AG08395 (cell line): ENCODE measurements around the gene GIGYF2.

Experiments
- DNase-seq: peaks from one replicate; pipeline ENCODE4 v3.0.0; 2012; ENCODE audit warnings: mixed read lengths, low spot score

Gene GIGYF2

DNA sequence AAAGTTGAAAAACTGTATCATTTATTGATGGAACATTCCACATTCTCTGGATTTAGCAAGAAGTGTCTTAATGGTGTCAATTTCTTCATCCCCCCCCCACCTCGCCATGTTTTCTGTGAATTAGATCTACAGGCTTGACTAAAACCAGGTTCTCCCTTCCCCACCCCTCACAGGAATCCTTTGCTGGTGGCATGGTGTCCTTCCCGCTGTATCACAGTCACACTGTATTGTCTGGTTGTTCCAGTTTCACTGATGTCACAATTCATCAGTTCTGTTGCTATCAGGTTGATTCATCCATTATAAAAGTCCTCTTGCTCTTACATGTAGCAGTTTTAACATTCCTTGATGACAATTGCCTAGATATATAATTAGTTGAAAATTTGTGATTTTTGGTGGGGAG is 166.9 kb downstream of the GIGYF2 start:
- DNase-seq = no peak

DNA sequence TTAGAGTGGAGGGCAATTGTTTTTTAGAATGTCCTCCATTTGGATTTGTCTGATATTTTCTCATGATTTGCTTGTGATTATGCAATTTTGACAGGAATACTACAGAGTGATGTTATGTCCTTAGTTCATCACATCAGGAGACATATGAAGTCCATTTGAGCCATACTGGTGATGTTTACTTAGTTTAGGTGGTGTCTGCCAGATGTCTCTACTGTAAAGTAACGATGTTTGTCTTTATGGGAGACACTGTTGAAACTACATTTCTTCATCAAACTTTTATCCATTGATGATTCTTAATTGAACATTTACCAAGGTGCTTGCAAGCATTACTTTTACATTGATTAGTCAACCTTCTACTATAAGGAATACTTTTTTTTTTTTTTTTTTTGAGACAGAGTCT is 168.0 kb downstream of the GIGYF2 start:
- no peak for DNase-seq

GRCh38 chr2:232866104-232866503 is 169.0 kb downstream of the GIGYF2 start:
- no peak for DNase-seq

GRCh38 chr2:232869138-232870017 is 172.2 kb downstream of the GIGYF2 start:
- DNase-seq = no peak

DNA sequence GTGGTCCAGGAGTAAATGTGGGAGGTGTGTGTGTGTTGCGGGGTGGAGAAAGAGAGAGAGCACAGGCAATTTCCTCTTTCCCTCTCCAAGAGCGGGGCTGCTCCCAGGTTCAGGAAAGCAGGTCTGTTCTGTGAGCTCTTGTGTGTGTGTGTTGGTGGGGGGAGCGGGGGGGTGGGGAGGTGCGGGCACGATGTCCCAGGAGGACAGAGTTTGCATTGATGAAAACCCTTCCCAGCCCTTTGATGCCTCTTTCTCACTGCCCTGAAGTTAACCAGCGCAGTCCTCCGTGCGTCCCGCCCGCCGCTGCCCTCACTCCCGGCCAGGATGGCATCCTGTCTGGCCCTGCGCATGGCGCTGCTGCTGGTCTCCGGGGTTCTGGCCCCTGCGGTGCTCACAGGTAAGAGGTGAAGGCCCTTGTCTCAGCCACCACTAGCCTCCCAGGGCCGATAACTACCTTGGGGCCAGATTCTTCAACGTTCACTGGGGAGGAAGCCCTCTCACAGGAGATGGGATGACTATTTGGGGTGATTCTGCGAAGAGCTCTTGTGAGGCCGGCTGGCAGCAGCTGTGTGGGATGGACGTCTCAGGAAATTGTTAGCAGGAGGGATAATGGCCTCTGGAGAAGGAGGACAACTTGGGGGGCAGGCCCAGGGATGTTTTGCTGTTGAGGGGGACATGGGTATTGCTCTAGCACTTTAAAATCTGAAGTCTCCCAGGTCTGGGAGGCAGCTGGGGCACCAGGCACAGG is 173.1 kb downstream of the GIGYF2 start, which contains the start of gene SNORC:
TSS of gene SNORC (plus strand) at position 247 of the 748 bp plus-strand sequence. CDS start at position 325, 78 bp downstream.
- DNase-seq = no peak

GRCh38 chr2:232870766-232871371 is 173.7 kb downstream of the GIGYF2 start:
- no peak for DNase-seq

GRCh38 chr2:232871418-232871834 is 174.3 kb downstream of the GIGYF2 start:
- DNase-seq = no peak

DNA sequence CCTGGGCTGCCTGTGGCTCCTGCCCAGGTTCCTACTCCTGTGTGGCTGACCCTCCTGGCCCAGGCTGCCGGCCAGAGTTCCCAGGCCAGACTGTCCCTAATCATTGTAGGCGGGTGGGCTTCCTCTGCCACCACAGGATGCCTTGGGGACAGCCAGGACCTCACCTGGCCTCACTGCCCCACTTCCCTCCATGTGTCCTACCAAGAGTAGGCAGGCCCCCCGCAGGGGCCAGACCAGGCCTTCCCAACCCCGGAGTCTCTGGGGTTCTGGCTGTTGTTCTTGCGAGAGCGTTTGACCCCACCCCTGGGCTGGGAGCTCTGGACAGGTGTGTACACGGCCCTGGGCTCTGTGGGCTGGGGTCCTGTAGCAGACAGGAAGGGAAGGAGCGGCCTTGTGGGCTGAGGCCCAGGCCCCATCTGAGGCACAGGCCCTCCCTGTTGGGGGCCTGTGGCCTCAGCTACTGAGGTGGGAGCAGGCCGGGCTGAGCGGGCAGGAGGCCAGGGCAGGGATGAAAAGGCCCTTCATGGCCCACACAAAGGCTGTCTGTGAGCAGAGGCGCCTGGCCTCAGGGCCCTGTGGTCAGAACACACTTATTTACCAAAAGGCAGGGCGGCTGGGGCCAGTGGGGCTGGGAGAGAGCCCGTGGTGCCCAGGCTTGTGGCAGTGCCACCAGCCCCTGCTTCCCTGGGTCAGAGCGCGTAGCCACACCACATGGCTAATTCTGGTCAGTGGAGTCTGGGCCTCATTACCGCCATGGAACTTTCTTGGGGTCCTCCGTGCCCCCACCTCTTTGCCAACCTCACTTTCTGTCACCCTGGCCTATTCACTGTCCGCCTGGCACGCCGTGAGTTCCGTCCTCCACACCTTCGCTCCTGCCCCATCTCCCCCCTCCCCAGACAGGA is 175.0 kb downstream of the GIGYF2 start:
- no peak for DNase-seq

DNA sequence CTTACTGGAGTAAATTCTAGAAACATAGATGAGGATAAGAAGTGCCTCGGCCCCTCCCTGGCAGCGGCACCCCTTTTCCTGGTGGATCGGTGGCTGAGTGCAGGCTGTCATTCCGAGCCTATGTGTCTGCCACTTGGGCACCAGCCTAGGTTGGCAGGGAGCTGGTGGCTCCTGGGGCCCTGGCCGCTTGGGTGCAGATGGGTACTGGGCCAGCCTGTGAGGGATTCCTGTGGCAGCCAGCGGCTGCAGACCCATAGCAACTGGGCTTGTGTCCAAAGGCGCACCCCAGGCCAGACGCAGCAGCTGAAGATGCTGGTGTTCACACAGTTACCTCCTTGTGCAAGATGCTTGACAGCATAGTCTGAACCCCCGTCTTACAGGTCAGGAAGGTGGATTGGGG is 175.7 kb downstream of the GIGYF2 start:
- DNase-seq = no peak

DNA sequence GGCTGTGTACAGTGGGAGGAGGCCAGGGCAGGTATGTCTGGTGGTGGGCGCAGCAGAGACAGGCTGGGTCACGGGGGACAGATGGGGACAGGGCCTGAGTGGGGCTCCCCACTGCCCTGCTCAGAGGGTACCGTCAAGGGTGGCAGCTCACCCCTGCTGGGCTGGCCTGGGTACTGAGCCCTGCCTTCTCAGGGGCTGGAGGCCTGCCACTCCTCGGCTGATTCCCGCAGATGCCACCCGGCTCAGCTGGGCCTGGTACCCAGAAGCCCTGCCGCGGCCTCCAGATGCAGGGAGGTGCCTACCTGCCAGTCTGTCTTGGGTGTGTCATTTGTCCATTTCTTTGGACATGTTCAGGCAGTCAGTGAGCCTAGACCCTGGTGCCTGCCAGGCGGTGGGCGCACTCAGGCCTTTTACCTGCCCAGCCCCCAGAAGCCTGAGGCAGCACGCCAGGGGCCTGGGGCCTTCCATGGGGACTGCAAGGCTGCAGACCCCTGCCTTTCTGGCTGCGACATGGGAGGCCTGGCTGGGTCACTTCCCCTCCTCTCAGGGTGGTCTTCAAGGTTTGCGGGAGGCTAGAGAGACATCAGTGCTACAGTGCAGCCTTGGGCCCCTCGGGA is 176.3 kb downstream of the GIGYF2 start:
- no peak for DNase-seq

GRCh38 chr2:232873909-232874641 is 176.9 kb downstream of the GIGYF2 start:
- DNase-seq = no peak

- DNase-seq = no peak
Measured at GRCh38 chr2:232874677-232875223, 177.6 kb downstream of the GIGYF2 start.

DNA sequence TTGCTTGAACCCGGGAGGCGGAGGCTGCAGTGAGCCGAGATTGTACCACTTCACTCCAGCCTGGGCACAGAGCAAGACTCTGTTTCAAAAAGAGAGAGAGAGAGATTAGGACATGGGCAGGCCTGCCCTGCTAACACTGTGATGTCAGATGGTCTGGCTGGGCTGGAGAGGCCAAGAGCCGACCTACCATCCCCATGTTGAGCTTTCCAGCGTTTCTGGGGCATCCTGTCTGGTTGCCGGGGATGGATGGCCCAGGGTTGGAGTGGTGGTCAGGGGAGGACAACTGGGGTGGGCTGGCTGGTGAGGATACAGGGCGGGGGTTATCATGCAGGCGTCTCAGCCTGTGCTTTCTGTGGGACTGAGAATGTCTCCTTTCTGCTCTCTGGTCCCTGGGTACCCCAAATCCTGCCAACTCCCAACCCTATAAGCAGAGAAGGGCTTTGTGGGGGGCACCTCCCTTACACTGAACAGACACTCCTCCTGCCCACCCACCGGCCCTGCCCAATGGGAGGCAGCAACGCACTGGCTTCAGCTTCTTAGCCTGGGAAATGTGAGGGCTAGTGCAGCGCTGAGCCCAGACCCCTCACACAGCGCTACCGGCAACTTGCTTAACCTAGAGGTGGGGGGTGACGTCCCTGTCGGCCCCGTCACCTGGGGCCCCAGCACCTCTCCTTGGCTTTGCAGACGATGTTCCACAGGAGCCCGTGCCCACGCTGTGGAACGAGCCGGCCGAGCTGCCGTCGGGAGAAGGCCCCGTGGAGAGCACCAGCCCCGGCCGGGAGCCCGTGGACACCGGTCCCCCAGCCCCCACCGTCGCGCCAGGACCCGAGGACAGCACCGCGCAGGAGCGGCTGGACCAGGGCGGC is 178.4 kb downstream of the GIGYF2 start:
- DNase-seq = no peak

GRCh38 chr2:232876161-232876977 is 179.2 kb downstream of the GIGYF2 start:
- peak; percentile 32 for DNase-seq

DNA sequence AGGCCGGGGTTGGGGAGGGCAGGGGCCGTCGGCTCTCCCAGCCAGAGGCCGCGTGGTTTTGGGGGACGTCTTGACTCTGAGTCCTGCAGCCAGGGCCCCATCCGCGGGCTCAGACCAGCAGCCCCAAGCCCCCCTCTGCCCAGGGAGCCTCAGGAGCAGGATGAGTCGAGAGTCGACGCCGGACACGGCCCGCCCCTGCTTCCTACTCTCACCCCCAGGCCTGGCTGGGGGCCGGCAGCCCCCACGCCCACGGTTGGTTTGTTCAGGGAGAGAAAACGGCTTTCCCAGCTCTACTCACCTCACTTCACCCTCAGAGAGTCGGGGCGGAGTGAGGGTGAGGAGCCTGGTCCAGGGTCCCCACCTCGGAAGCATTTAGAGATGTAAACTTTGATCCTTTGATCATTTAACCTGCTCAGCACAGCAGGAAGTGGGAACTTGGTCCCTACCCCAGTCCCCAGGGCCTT is 179.9 kb downstream of the GIGYF2 start:
- DNase-seq = no peak

GRCh38 chr2:232877940-232878511 is 180.9 kb downstream of the GIGYF2 start:
- no peak for DNase-seq

- no peak for DNase-seq
Measured at GRCh38 chr2:232878855-232879617, 181.9 kb downstream of the GIGYF2 start.
